ENCODE data around the gene KPRP. TPM values are rescaled to one million over a fixed set of nuclear protein-coding genes. Genes with fewer than 3 reads are reported as not detected.

The KPRP gene, protein sequence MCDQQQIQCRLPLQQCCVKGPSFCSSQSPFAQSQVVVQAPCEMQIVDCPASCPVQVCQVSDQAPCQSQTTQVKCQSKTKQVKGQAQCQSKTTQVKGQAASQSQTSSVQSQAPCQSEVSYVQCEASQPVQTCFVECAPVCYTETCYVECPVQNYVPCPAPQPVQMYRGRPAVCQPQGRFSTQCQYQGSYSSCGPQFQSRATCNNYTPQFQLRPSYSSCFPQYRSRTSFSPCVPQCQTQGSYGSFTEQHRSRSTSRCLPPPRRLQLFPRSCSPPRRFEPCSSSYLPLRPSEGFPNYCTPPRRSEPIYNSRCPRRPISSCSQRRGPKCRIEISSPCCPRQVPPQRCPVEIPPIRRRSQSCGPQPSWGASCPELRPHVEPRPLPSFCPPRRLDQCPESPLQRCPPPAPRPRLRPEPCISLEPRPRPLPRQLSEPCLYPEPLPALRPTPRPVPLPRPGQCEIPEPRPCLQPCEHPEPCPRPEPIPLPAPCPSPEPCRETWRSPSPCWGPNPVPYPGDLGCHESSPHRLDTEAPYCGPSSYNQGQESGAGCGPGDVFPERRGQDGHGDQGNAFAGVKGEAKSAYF
- total RNA-seq = not detected
- long read RNA-seq = 0 reads

DNA sequence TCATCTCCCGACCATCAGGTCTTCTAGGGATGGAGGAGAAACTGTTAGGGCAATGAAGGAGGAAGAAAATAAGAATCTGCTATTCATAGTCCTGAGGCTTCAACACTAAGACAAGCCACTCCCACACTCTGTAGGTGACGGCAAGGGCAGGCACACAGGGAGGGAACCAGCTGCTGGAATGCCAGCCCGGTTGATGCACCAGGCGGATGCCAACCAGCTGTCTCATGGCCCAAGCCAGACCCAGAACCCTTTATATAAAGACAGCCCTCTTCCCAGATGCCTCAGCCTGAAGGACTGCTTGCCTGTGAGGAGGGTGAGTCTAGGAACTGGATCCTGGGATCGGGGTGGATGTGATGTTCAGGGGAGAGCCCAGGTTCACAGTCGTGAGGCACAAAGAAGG lies at the start of gene KPRP:
KPRP (plus strand) TSS at position 279 of the 400 bp plus-strand sequence. CDS start 1,564 bp downstream, outside the sequence.
- Histone ChIP-seq H3K4me3 (no peak within 1 kb of the TSS), H3K4me1 (no peaks in the 10 kb centered on the region), H3K27me3 (no peaks in the 10 kb centered on the region), H3K36me3 (no peaks in the 10 kb centered on the region), H3K27ac (no peak within 1 kb of the TSS), H3K9me3 (no peaks in the 10 kb centered on the region)
- WGBS (ENCODE audit: insufficient coverage, low coverage, low lambda C conversion rate, missing lambda C conversion rate) = 50% methylated on average over 6 of the region's 6 CpGs
- DNase-seq = no peak
- ATAC-seq = no peak
- TF ChIP-seq, protein P1, sequence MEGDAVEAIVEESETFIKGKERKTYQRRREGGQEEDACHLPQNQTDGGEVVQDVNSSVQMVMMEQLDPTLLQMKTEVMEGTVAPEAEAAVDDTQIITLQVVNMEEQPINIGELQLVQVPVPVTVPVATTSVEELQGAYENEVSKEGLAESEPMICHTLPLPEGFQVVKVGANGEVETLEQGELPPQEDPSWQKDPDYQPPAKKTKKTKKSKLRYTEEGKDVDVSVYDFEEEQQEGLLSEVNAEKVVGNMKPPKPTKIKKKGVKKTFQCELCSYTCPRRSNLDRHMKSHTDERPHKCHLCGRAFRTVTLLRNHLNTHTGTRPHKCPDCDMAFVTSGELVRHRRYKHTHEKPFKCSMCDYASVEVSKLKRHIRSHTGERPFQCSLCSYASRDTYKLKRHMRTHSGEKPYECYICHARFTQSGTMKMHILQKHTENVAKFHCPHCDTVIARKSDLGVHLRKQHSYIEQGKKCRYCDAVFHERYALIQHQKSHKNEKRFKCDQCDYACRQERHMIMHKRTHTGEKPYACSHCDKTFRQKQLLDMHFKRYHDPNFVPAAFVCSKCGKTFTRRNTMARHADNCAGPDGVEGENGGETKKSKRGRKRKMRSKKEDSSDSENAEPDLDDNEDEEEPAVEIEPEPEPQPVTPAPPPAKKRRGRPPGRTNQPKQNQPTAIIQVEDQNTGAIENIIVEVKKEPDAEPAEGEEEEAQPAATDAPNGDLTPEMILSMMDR (IDR thresholded peaks at IDR 0.05) = no peak
- no peak for TF ChIP-seq POLR2A (IDR thresholded peaks at IDR 0.05)
- intact Hi-C loops (cut with DNase I) = no loop called here

GRCh38 chr1:152718238-152718637 lies 39.6 kb upstream of the KPRP start:
- Histone ChIP-seq H3K27ac (no peak overlapping the region), H3K4me3 (no peak overlapping the region), H3K36me3 (no peaks in the 10 kb centered on the region), H3K4me1 (no peaks in the 10 kb centered on the region), H3K9me3 (no peaks in the 10 kb centered on the region), H3K27me3 (no peaks in the 10 kb centered on the region)
- TF ChIP-seq POLR2A (IDR thresholded peaks at IDR 0.05) = no peak
- TF ChIP-seq, protein P1 (IDR thresholded peaks at IDR 0.05) = no peak
- intact Hi-C loops (cut with DNase I) = no loop called here
- no peak for DNase-seq
- no peak for ATAC-seq

DNA sequence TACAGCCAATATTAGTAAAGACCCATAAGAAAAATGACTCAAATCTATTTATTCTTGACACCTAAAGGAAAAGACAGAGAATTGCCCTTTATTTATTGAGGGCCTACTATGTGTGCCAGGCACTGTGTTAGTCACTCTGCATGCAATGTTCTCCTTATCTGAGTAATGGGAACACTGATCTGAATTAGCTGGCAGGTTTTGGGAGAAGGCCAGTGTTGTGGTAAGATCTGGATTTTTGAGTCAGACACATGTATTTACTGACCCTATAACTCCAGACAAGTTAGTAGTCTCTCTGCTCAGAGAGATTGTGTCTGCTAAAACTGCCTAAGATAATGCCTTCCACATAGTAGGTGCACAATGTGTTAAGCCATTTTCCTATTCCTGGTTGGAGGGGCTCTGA lies 32.6 kb upstream of the KPRP start:
- DNase-seq = no peak
- H3K27ac ChIP-seq = no peak overlapping the region
- no peak for TF ChIP-seq POLR2A (IDR thresholded peaks at IDR 0.05)
- TF ChIP-seq, protein P1 (IDR thresholded peaks at IDR 0.05) = no peak
- no peaks in the 10 kb centered on the region for H3K9me3 ChIP-seq
- no peaks in the 10 kb centered on the region for H3K4me1 ChIP-seq
- intact Hi-C loops (cut with DNase I) = no loop called here
- H3K36me3 ChIP-seq = no peaks in the 10 kb centered on the region
- ATAC-seq = no peak
- H3K27me3 ChIP-seq = no peaks in the 10 kb centered on the region
- H3K4me3 ChIP-seq = no peak overlapping the region

DNA sequence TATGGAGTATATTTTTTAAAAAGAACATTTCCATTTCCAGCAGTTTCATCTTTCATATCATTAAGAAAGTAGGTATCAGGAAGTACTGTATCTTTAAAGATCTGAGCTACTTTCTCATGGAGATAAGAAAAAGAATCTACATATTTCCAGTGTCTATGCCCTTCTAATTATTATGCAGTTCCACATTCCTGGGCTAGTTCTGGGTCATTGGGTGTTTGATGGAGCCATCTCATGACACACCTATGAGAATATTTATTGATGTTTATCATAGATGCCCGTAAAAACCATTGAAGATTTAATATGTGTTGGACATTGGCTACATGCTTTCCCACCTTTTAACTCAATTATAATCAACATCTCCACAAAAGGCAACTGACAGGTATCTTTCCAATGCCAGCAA lies 28.8 kb upstream of the KPRP start:
- Histone ChIP-seq H3K36me3 (no peaks in the 10 kb centered on the region), H3K9me3 (no peaks in the 10 kb centered on the region), H3K4me1 (no peaks in the 10 kb centered on the region), H3K27ac (no peak overlapping the region), H3K4me3 (no peak overlapping the region), H3K27me3 (no peaks in the 10 kb centered on the region)
- 61% methylated on average over 1 of the region's 1 CpG for WGBS (ENCODE audit: insufficient coverage, low coverage, low lambda C conversion rate, missing lambda C conversion rate)
- TF ChIP-seq POLR2A (IDR thresholded peaks at IDR 0.05) = no peak
- TF ChIP-seq, protein P1 (IDR thresholded peaks at IDR 0.05) = no peak
- DNase-seq (no peak), ATAC-seq (no peak)
- intact Hi-C loops (cut with DNase I) = no loop called here
